ENCODE results near the gene CCL5. TPM values are rescaled to one million over a fixed set of nuclear protein-coding genes. Genes with fewer than 3 reads are reported as not detected.

The CCL5 gene
- total RNA-seq, 8 experiments from 2014 or later: 0.47 to 0.97 (median 0.51) TPM; not detected in 5

DNA sequence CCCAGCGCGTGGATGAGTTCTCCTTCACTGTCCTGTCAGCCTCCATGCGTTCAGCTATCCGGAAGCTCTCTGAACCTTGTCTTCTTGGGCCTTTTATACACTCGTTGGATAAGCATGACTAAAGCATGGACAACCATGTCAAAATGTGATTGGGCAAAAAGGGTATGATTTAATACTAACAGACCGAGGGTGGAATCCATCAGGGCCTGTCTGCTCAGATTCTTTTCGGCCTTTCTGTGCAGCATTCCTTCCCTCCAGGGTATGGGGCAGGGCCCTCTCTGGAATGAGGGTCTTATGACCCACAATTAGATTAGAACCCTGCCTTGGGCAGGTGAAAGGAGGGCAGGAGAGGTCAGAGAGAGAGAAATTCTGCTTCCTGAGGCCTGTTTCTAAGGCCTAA, 14.0 kb upstream of the CCL5 start:
- no peak for ATAC-seq (replicated peaks in 6 of 8)
- Histone ChIP-seq H3K27ac (no peak overlapping the region), H3K4me1 (replicated peaks in 1 of 2) (no peaks in the 10 kb centered on the region), H3K4me3 (no peak overlapping the region)
- 37 to 100% (median 94%) methylated on average over 2 to 6 of the region's 7 CpGs; no CpG with 5 or more reads in 3 of the 10 experiments for WGBS, 10 experiments
- in situ Hi-C loops (cut with MboI; ENCODE audit: low pct_unique_long_range_greater_than_20kb in 2 of 9, low sequenced_read_pairs in 9 of 9, unreplicated experiment in 9 of 9): no loop called here

DNA sequence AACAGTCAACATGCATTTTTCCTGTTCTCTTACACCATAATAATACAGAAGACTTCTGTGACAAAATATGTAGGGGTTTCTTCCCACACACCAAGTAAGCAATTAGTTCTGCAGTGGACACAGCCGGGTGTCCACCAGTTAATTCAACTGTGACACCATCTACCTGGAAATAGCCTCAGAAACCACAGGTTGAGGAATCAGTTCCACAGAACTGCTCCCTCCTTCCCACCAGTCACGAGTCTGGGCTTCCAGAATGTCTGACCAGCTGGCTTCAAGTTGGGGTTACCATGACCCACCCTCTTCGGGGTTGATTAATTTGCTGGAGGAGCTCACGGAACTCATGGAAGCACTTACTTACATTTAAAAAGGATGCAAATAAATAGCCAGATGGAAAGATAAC, 13.6 kb upstream of the CCL5 start:
- Histone ChIP-seq H3K4me3 (no peak overlapping the region), H3K4me1 (replicated peaks in 1 of 2) (no peaks in the 10 kb centered on the region), H3K27ac (no peak overlapping the region)
- in situ Hi-C loops (cut with MboI; ENCODE audit: low pct_unique_long_range_greater_than_20kb in 2 of 9, low sequenced_read_pairs in 9 of 9, unreplicated experiment in 9 of 9): no loop called here
- ATAC-seq (replicated peaks in 6 of 8): no peak
- 40 to 80% (median 67%) methylated on average over 1 to 3 of the region's 4 CpGs; no CpG with 5 or more reads in 4 of the 10 experiments for WGBS, 10 experiments

DNA sequence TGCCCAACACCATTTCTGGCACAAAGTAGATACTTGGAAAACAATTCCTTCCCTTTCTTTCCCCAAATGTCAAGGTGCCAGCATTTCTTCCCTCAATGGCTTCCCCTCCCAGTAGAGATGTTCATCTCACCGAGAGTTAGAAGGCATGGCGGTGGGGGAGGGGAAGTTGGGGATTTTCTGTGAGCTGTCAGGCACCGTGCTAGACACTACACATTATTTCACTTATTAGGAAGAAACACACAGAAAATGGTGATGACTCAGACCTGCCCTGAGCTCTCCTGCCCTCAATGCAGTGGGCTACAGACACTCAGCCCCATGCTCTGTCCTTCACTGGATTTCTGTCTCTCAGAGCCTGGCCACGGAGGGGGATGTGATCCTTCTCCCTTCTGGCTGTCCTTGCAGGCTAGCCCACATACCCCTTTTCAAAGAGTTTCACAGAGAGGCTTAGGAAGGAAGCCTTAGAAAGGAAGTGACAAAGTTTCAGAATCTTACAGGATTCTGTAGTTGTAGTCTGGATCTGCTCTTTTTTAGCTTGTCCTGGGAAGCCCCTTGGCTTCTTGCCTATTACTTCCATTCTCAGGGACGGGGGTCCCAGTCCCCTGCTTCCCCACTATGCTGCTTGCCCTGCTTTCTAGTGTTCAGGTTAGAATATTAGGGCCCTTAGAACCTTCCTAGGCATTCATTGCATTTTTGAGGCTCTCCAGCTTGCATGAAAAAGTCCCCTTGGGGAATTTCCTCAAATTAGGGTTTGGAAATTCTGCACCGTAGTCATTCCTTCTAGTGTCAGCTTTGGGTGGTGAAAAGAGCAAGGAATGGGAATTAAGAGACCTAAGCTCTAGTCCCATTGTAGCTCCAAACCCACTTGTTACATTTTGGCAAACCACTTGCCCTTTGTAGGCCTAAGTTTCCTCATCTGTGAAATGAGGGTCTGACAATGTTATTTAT, 12.2 kb upstream of the CCL5 start:
- WGBS, 10 experiments: 26 to 83% (median 54%) methylated on average over 1 to 5 of the region's 6 CpGs; no CpG with 5 or more reads in 2 of the 10 experiments

DNA sequence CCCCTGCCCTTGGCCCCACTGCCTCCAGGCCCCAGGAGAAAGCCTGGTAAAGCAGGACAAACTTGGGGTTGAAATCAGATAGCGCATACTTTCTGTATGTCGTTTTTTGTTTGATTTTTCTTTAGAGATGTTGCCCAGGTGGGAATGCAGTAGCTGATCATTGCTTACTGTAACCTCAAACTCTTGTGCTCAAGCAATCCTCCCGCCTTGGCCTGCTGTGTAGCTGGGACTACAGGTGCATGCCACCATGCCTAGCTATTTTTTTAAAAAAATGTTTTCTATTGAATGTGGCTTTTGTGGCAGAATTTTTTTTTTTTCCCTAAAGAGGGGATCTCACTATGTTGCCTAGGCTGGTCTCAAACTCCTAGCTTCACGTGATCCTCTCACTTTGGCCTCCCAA, 11.1 kb upstream of the CCL5 start:
- Histone ChIP-seq H3K27ac (no peak overlapping the region), H3K4me3 (no peak overlapping the region), H3K4me1 (replicated peaks in 1 of 2) (no peaks in the 10 kb centered on the region)
- 30 to 100% (median 70%) methylated on average over 1 to 4 of the region's 4 CpGs; no CpG with 5 or more reads in 2 of the 10 experiments for WGBS, 10 experiments
- ATAC-seq (replicated peaks in 6 of 8): no peak
- in situ Hi-C loops (cut with MboI; ENCODE audit: low pct_unique_long_range_greater_than_20kb in 2 of 9, low sequenced_read_pairs in 9 of 9, unreplicated experiment in 9 of 9): no loop called here

More for the DNA sequence above, 12.2 kb upstream of the CCL5 start:
- in situ Hi-C loops (cut with MboI; ENCODE audit: low pct_unique_long_range_greater_than_20kb in 2 of 9, low sequenced_read_pairs in 9 of 9, unreplicated experiment in 9 of 9): no loop called here
- Histone ChIP-seq H3K4me3 (no peak overlapping the region), H3K27ac (no peak overlapping the region), H3K4me1 (replicated peaks in 1 of 2) (no peaks in the 10 kb centered on the region)
- no peak for ATAC-seq (replicated peaks in 6 of 8)

DNA sequence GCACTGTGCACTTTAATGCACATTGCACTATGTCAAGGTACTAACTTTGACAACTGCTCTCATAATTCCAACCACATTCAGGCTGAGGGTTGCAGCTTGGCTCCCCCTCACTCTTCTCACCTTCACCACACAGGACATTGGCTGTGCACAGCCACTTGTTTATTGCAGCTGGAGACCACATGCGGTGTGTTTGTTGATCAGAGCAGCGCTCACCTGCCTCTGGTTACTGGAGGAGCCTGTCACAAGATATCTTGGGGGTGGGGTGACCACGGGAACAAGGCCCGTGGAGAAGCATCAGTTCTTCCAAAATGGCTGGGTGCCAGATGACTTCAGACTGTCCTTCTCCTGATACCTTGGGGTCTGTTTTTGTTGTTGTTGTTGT, 10.6 kb upstream of the CCL5 start:
- H3K27ac ChIP-seq: no peak overlapping the region
- WGBS, 10 experiments: 40 to 90% methylated on average over 2 to 3 of the region's 4 CpGs; no CpG with 5 or more reads in 8 of the 10 experiments

DNA sequence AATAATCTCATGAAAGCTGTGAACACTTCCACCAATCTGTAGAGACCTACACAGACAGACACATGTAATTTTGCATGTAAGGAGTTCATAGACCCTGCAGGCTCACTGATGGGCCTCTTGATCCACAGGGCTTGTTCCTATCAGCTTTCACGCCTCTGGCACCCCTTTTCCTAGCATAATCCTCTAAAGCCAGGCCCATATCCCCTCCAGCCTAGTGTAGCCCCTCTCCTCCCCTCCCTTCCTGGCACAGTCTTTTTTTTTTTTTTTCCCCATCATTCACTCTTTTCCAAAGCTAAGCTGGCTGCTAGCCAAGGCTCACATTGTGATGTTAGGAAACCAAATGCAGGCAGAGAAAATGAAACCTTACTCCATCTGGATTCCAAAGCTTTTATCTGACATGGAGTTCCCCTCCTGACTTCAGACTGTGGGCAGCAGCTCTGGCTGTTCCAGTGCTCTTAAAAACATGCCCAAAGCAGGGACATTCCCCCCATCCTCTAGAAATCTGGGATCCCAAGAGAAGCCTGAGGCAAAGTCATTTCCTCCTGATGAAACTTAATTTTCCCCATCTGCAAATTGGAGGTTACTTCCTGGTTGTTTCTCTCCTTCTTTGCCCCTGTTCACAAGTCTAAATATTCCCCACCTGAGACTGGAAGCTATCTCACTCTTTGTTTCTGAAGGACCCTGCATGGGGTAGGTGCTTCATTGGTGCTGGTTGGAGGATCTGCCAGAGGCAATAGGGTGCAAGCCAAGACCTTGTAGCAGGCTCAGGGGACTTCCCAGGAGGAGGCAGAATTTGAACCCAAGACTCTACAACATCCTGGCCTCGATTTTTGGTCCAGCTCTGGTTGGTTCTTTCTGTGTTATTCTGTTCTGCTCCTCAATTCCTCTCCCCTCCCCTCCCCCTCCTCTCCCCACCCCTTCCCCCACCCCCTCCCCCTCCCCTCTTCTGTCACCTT, 9.9 kb upstream of the CCL5 start:
- Histone ChIP-seq H3K27ac (no peak overlapping the region), H3K4me3 (no peak overlapping the region), H3K4me1 (replicated peaks in 1 of 2) (no peaks in the 10 kb centered on the region)
- peak in 6 of 8 experiments; percentile 31 to 75 (median 64) for ATAC-seq (replicated peaks in 6 of 8)
- WGBS, 10 experiments: 20 to 83% methylated on average over 1 of the region's 2 CpGs; no CpG with 5 or more reads in 8 of the 10 experiments
- in situ Hi-C loops (cut with MboI; ENCODE audit: low pct_unique_long_range_greater_than_20kb in 2 of 9, low sequenced_read_pairs in 9 of 9, unreplicated experiment in 9 of 9): no loop called here

More for the DNA sequence above, 10.6 kb upstream of the CCL5 start:
- in situ Hi-C loops (cut with MboI; ENCODE audit: low pct_unique_long_range_greater_than_20kb in 2 of 9, low sequenced_read_pairs in 9 of 9, unreplicated experiment in 9 of 9): no loop called here
- H3K4me1 ChIP-seq (replicated peaks in 1 of 2): no peaks in the 10 kb centered on the region
- H3K4me3 ChIP-seq: no peak overlapping the region
- no peak for ATAC-seq (replicated peaks in 6 of 8)

DNA sequence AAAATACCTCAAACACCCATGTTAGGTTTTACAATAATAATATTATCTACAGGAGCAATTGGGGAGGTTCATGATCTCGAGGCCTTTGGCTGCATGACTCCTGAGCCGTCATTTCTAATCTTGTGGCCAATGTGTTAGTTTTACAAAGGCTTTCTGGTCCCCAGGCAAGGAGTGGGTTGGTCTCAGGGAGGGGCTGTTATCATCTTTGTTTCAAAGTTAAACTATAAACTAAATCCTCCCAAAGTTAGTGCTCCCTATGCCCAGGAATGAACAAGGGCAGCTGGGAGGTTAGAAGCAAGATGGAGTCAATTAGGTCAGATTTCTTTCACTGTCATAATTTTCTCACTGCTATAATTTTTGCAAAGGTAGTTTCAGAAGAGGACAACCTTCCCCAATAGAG, 9.1 kb upstream of the CCL5 start:
- WGBS, 10 experiments: 76 to 100% (median 80%) methylated on average over 1 to 2 of the region's 2 CpGs; no CpG with 5 or more reads in 7 of the 10 experiments
- in situ Hi-C loops (cut with MboI; ENCODE audit: low pct_unique_long_range_greater_than_20kb in 2 of 9, low sequenced_read_pairs in 9 of 9, unreplicated experiment in 9 of 9): no loop called here
- Histone ChIP-seq H3K4me1 (replicated peaks in 1 of 2) (no peaks in the 10 kb centered on the region), H3K4me3 (no peak overlapping the region), H3K27ac (no peak overlapping the region)
- ATAC-seq (replicated peaks in 6 of 8): no peak

DNA sequence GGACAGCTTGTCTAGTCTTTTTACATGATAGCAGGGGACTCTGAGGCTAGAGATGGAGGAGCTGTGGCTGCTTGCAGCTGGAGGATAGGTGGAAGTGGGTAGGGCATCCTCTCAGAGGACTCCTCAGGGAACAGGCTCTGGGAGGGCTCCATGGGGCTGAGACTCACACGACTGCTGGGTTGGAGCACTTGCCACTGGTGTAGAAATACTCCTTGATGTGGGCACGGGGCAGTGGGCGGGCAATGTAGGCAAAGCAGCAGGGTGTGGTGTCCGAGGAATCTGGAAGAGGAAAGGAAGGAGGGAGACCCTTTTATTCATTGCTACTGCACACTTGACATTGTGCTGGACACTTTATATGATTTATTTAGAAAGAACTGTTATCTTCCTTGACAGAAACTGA, 1.8 kb downstream of the CCL5 start:
- WGBS, 10 experiments: 18 to 57% (median 30%) methylated on average over 1 to 3 of the region's 4 CpGs; no CpG with 5 or more reads in 6 of the 10 experiments
- in situ Hi-C loops (cut with MboI; ENCODE audit: low pct_unique_long_range_greater_than_20kb in 2 of 9, low sequenced_read_pairs in 9 of 9, unreplicated experiment in 9 of 9): no loop called here

DNA sequence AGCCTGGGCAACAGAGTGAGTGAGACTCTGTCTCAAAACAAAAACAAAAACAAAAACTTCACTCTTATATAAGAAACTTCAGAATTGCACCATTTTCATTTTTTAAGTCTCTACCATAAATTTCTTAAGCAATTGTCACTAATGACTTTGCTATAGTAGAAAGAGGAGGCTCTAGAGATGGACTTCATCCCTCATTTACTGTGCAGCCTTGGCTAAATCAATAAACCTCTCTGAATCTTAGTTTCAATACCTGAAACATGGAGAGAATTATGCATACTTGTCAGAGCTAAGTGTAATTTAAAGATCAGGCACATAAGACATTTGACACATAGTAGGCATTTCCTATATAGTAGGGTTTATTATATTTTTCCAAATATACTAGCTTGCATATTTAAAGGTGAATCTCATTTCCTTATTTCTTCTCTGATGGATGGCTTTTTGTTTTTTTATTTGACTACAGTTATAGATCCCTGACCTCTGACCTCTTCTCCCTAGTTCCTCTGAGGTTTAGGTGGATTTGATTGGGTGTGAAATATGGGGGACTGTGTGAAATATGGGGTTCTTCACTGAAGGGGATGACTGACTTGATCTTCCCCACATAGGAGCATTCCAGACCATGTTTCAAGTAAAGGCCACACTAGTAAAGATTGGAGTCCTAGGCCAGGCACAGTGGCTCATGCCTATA, 2.7 kb downstream of the CCL5 start:
- ATAC-seq (replicated peaks in 6 of 8): no peak
- Histone ChIP-seq H3K27ac (no peak overlapping the region), H3K4me1 (replicated peaks in 1 of 2) (no peaks in the 10 kb centered on the region), H3K4me3 (no peak overlapping the region)
- in situ Hi-C loops (cut with MboI; ENCODE audit: low pct_unique_long_range_greater_than_20kb in 2 of 9, low sequenced_read_pairs in 9 of 9, unreplicated experiment in 9 of 9): no loop called here

More for the DNA sequence above, 1.8 kb downstream of the CCL5 start:
- no peak for ATAC-seq (replicated peaks in 6 of 8)
- Histone ChIP-seq H3K4me1 (replicated peaks in 1 of 2) (no peaks in the 10 kb centered on the region), H3K4me3 (no peak overlapping the region), H3K27ac (no peak overlapping the region)

DNA sequence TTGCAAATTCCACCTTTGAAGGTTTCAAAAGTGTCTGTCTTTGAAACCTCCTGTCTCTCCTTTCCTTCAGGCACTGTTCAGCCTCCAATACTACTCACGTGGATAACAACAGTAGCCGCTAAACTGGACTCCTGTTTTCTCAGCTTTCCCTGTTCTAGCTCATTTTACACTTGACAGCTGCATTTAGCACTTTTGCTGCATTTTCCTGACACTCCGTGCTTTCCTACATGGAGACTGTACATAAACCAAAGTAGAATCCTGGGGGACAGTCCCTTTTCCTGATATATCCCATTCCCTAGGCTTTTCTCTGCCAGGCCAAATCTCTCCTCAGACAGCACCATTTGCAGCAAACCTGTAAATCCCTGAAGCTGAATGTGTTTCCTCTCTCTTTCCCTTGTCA, 3.6 kb downstream of the CCL5 start:
- ATAC-seq (replicated peaks in 6 of 8): no peak
- no peak overlapping the region for H3K27ac ChIP-seq
- in situ Hi-C loops (cut with MboI; ENCODE audit: low pct_unique_long_range_greater_than_20kb in 2 of 9, low sequenced_read_pairs in 9 of 9, unreplicated experiment in 9 of 9): no loop called here
- 38 to 90% (median 62%) methylated on average over 1 to 3 of the region's 3 CpGs; no CpG with 5 or more reads in 3 of the 10 experiments for WGBS, 10 experiments
- H3K4me1 ChIP-seq (replicated peaks in 1 of 2): no peaks in the 10 kb centered on the region
- H3K4me3 ChIP-seq: no peak overlapping the region

DNA sequence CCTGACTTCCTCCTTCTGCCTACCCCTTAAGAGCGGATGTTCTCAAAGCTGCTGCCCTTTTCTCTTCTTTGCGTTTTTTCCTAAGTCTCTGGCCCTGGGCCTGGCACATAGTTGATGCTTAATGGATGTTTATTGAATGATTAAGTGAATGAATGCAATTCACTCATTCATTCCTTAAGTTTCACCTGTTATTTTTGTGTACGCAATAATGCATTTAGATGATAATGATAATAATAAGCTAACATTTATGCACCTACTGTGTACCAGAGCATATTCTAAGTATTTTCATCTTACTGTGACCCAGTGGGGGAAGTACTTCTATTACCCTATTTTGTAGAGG, 4.4 kb downstream of the CCL5 start:
- ATAC-seq (replicated peaks in 6 of 8): no peak
- Histone ChIP-seq H3K4me1 (replicated peaks in 1 of 2) (no peaks in the 10 kb centered on the region), H3K4me3 (no peak overlapping the region), H3K27ac (no peak overlapping the region)
- in situ Hi-C loops (cut with MboI; ENCODE audit: low pct_unique_long_range_greater_than_20kb in 2 of 9, low sequenced_read_pairs in 9 of 9, unreplicated experiment in 9 of 9): no loop called here
- 61 to 100% (median 85%) methylated on average over 1 to 3 of the region's 3 CpGs; no CpG with 5 or more reads in 1 of the 10 experiments for WGBS, 10 experiments

DNA sequence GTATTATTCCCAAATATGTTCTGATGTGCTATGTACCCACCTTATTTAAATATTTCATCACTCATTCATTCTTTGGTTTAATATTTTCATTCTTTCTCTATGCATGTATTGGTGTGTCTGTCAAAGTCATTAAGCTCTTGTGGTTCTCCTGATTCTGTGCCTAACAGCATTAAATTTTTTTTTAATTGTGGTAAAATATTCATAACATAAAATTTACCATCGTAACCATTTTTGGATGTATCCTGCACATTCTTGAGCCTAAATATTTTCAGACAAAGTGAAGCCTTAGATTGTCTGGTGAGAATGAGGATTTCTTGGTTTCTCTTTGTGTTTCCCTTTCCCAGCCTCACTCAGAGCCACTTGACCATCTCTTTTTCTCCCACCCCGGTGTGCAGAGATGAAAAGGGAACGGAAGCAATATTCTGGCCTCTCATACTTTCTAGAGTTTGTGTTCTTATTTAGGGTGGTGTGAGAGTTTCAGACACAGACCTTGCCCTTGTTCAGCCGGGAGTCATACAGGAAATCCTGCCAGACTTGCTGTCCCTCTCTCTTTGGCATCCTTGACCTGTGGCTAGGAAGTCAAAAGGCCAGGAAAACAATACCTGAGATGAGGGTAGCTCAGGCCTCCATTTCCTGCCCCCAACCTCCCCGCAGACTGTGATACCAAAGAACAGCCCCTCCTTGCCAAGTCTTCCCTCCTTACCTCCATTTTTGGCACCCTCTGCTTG, 4.9 kb downstream of the CCL5 start:
- ATAC-seq (replicated peaks in 6 of 8): no peak
- no peak overlapping the region for H3K27ac ChIP-seq
- in situ Hi-C loops (cut with MboI; ENCODE audit: low pct_unique_long_range_greater_than_20kb in 2 of 9, low sequenced_read_pairs in 9 of 9, unreplicated experiment in 9 of 9): no loop called here
- WGBS, 10 experiments: 32 to 100% (median 70%) methylated on average over 2 to 5 of the region's 5 CpGs
- H3K4me1 ChIP-seq (replicated peaks in 1 of 2): no peaks in the 10 kb centered on the region
- no peak overlapping the region for H3K4me3 ChIP-seq
